ENCODE data around the gene EEF1AKMT2.

The EEF1AKMT2 gene

DNA sequence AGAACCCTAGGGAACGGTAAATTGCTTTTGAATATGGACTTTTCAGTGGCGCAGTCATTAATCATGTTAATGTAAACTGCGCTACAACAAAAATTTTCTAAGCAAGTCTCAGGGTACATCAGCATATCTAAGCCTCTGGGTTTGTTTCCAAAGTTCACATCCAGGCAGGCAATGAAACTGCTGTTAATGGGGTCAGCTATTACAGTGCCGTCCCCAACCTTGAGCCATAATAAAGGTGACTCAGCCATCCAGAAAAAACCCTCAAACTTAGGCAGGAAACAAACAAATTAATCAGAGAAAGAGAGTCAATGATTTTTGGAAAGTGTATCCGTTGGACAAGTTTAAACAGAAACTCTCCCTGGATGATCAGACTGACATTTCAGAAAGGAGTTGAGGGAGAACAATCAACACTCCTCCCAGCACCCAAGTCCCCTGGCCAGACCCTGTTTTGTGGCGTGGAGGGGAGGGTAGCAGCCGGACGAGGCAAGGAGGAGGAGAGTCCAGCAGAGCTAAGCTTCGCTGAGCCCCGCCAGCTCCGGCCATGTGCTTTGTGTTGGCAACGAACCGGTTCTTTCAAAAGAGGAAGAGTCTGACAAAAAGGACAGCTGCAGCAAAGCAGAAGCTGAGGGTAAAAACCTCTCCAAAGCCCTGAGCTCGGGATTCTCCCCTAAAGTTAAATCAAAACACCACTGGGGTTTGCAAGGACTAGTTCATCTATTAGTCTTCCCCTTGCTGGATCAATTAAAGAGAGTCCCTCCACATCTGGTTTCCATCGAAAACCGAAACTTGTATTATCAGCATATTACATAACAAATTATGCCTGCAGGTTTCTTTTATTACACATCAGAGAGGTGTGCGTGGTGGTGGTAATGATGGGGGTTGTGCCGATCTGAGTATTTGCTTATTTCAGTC is 51.1 kb downstream of the EEF1AKMT2 start:
- Histone ChIP-seq H3K9ac (ENCODE audit: low read length) (peak overlapping the region; percentile 98), H2AFZ (ENCODE audit: low read depth, low read length, severe bottlenecking) (no peak overlapping the region), H3K27me3 (ENCODE audit: low read length) (no peaks in the 10 kb centered on the region), H3K4me2 (ENCODE audit: low read depth, low read length, poor library complexity, severe bottlenecking) (peak overlapping the region; percentile 95), H3K9me3 (ENCODE audit: insufficient read depth, low read length) (no peaks in the 10 kb centered on the region), H3K9me2 (replicated peaks; ENCODE audit: insufficient read depth, low read length) (no peaks in the 10 kb centered on the region), H3K4me3 (ENCODE audit: insufficient read depth, low read length, poor library complexity, severe bottlenecking) (peak overlapping the region; percentile 91), H4K20me1 (ENCODE audit: low read depth, low read length) (0 out of 2 replicates have a peak, but pooled peaks cover 4% of the 10 kb centered on the region), H3K79me2 (ENCODE audit: insufficient read depth, low read length) (peaks cover 86% of the 10 kb centered on the region), H3F3A (ENCODE audit: insufficient read depth) (peaks cover 47% of the 10 kb centered on the region), H3K27ac (ENCODE audit: low read depth, low read length) (peak overlapping the region; percentile 97), H3K36me3 (ENCODE audit: low read length) (no peaks in the 10 kb centered on the region)
- TF ChIP-seq EZH2phosphoT487 (conservative IDR thresholded peaks at IDR 0.05; ENCODE audit: low read length), result no peak
- TF ChIP-seq, protein P1, sequence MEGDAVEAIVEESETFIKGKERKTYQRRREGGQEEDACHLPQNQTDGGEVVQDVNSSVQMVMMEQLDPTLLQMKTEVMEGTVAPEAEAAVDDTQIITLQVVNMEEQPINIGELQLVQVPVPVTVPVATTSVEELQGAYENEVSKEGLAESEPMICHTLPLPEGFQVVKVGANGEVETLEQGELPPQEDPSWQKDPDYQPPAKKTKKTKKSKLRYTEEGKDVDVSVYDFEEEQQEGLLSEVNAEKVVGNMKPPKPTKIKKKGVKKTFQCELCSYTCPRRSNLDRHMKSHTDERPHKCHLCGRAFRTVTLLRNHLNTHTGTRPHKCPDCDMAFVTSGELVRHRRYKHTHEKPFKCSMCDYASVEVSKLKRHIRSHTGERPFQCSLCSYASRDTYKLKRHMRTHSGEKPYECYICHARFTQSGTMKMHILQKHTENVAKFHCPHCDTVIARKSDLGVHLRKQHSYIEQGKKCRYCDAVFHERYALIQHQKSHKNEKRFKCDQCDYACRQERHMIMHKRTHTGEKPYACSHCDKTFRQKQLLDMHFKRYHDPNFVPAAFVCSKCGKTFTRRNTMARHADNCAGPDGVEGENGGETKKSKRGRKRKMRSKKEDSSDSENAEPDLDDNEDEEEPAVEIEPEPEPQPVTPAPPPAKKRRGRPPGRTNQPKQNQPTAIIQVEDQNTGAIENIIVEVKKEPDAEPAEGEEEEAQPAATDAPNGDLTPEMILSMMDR (IDR thresholded peaks at IDR 0.05; ENCODE audit: insufficient read depth, low read length, poor library complexity, severe bottlenecking), result no peak

DNA sequence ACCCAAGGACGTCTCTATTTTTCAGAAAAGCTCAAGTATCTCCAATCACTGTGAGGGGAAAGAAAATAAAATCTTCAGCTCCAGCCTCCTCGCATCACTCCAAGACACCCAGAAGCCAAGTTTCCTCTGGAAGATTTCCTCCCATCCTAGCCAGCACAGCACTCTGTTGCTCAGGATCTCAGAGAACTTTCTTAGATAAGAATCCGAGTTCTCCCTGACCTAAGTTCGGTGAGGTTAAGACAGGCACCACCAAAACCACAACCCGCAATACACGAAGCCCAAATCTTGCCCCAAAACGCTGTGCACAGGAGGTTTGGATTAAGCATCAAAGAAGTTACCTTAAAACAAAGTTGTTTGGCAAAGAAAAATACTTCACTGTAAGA is 51.7 kb downstream of the EEF1AKMT2 start:
- H3K4me2 ChIP-seq (ENCODE audit: low read depth, low read length, poor library complexity, severe bottlenecking), result peak overlapping the region; percentile 95
- peaks cover 89% of the 10 kb centered on the region for H3K79me2 ChIP-seq (ENCODE audit: insufficient read depth, low read length)

DNA sequence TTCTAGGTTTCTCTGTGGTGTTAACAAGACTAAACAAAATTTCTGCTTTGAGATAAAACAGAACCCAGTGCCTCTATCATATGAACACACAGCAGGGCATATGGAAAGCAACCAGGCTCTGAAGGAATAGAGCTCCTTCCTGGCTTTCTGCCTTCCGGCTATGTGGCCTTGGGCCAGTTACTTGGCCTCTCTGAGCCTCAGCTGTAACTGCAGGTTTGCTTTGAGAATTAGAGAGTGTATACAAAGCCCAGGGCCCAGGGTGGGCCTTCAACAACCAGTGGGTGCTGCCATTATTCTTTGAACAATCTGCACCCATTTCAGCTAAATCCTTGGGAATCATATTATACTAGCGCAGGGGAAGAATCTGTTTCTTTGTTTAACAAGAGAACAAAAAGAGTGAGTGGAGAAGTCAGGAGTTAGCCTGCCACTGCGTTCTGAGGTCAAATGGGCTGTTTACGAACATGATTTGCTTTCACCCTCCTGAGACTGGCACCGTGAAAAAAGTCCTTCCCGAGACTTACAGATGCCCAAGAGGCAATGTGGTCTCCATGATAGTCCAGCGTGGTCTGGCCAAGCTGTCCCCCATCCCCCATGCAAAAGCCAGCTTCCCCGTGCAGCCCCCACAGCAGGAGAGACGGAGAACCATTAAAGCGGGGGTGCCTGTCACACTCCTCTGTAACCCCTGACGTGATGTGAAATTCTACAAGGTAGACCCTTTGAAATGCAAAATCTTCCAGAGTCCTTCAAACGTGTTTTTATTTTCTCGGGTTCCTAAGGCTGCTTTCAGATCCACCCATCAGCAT is 52.4 kb downstream of the EEF1AKMT2 start:
- peaks cover 40% of the 10 kb centered on the region for H3F3A ChIP-seq (ENCODE audit: insufficient read depth)
- no peak for TF ChIP-seq EZH2phosphoT487 (conservative IDR thresholded peaks at IDR 0.05; ENCODE audit: low read length)
- TF ChIP-seq, protein P1 (IDR thresholded peaks at IDR 0.05; ENCODE audit: insufficient read depth, low read length, poor library complexity, severe bottlenecking), result no peak
- peak overlapping the region; percentile 95 for H3K4me2 ChIP-seq (ENCODE audit: low read depth, low read length, poor library complexity, severe bottlenecking)
- H3K27ac ChIP-seq (ENCODE audit: low read depth, low read length), result peak overlapping the region; percentile 97
- H3K9me2 ChIP-seq (replicated peaks; ENCODE audit: insufficient read depth, low read length), result no peaks in the 10 kb centered on the region
- H4K20me1 ChIP-seq (ENCODE audit: low read depth, low read length), result peaks cover 4% of the 10 kb centered on the region; the same call in 1 of the 2 replicates
- peak overlapping the region; percentile 98 for H3K9ac ChIP-seq (ENCODE audit: low read length)
- no peaks in the 10 kb centered on the region for H3K27me3 ChIP-seq (ENCODE audit: low read length)
- peak overlapping the region; percentile 91 for H3K4me3 ChIP-seq (ENCODE audit: insufficient read depth, low read length, poor library complexity, severe bottlenecking)
- H3K9me3 ChIP-seq (ENCODE audit: insufficient read depth, low read length), result no peaks in the 10 kb centered on the region
- H2AFZ ChIP-seq (ENCODE audit: low read depth, low read length, severe bottlenecking), result no peak overlapping the region
- H3K79me2 ChIP-seq (ENCODE audit: insufficient read depth, low read length), result peaks cover 94% of the 10 kb centered on the region
- H3K36me3 ChIP-seq (ENCODE audit: low read length), result no peaks in the 10 kb centered on the region

More for the DNA sequence above, 51.7 kb downstream of the EEF1AKMT2 start:
- TF ChIP-seq EZH2phosphoT487 (conservative IDR thresholded peaks at IDR 0.05; ENCODE audit: low read length), result no peak
- TF ChIP-seq, protein P1 (IDR thresholded peaks at IDR 0.05; ENCODE audit: insufficient read depth, low read length, poor library complexity, severe bottlenecking), result no peak
- Histone ChIP-seq H3K27me3 (ENCODE audit: low read length) (no peaks in the 10 kb centered on the region), H3K9me3 (ENCODE audit: insufficient read depth, low read length) (no peaks in the 10 kb centered on the region), H4K20me1 (ENCODE audit: low read depth, low read length) (0 out of 2 replicates have a peak, but pooled peaks cover 4% of the 10 kb centered on the region), H3F3A (ENCODE audit: insufficient read depth) (peaks cover 44% of the 10 kb centered on the region), H3K27ac (ENCODE audit: low read depth, low read length) (peak overlapping the region; percentile 97), H2AFZ (ENCODE audit: low read depth, low read length, severe bottlenecking) (no peak overlapping the region), H3K9me2 (replicated peaks; ENCODE audit: insufficient read depth, low read length) (no peaks in the 10 kb centered on the region), H3K9ac (ENCODE audit: low read length) (peak overlapping the region; percentile 98), H3K4me3 (ENCODE audit: insufficient read depth, low read length, poor library complexity, severe bottlenecking) (peak overlapping the region; percentile 91), H3K36me3 (ENCODE audit: low read length) (no peaks in the 10 kb centered on the region)

All from SU-DHL-6 (cell line).